SK-N-SH (cell line): ENCODE results near the gene COL4A4.

Experiments used
- REST ChIP-seq: IDR thresholded peaks from 2 replicates; pipeline ENCODE4 v1.6.1; 2012; ENCODE audit warnings: mild to moderate bottlenecking, low read depth, low read length, moderate library complexity
- USF1 ChIP-seq: IDR thresholded peaks from 2 replicates; pipeline ENCODE4 v1.4.0; 2012; ENCODE audit warnings: low read depth, borderline replicate concordance

GRCh38 chr2:227006189-227006897 is 157.7 kb downstream of the COL4A4 start:
- no peak for TF ChIP-seq REST
- TF ChIP-seq USF1: no peak
